ENCODE data around the gene GPD1. TPM values are rescaled to one million over a fixed set of nuclear protein-coding genes. Genes with fewer than 3 reads are reported as not detected.

Gene GPD1
- total RNA-seq, 1 experiment from 2014 or later: 1.5 TPM

DNA sequence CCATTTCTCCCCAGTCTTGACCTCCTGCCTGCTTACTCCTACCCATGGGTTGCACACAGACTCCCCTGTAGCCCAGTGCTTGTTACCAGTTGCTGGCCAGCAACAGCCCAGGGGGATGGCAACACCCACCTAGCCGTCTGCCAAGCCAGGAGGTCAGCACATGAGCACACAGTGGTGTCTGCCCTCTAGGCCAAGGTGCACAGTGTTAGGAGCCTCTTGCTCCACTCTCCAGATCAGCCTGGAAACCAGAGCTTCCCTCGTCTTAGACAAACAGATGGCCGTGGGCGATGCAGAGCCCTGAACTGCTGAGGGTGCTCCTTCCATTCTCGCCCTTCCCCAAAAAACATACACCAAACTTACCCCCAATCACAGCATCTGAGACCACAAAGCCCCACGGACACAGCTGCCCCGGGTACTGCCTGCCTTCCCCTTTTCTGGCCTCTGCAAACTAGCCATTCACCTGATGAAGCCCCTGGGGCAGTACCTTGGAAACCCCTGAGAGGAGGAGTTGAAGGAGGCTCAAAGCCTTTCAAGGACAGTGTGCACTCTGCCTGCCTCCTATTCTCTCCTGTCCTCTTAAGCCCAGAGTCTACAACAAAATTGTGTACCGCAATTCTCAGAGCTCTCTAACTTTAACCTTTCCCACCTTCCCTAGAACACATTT lies 1.0 kb upstream of the GPD1 start:
- POLR2A ChIA-PET: interaction anchor here (0.6 to 1.7 kb wide), 2 partner anchors 10 to 28 kb away, joined by 7 to 8 read pairs; partner anchors contain the start of gene COX14
- peaks cover 46% of the 10 kb centered on the region for H3K36me3 Mint-ChIP-seq (ENCODE audit: insufficient read depth, unreplicated experiment)
- no peak for DNase-seq
- H3K27ac Mint-ChIP-seq (ENCODE audit: unreplicated experiment): no peak overlapping the region
- no peaks in the 10 kb centered on the region for H3K27me3 Mint-ChIP-seq (ENCODE audit: insufficient read depth, unreplicated experiment)
- BruUV-seq (replicated peaks): no TSS peak
- no peaks in the 10 kb centered on the region for H3K27me3 ChIP-seq (replicated peaks; ENCODE audit: control insufficient read depth, insufficient read depth, low read length)
- CTCF ChIA-PET: interaction anchor here (0.6 to 3.4 kb wide), 9 partner anchors 8 to 135 kb away, joined by 3 to 53 read pairs (median 4); partner anchors contain the start of genes CERS5, COX14 and SMARCD1
- peaks cover 8% of the 10 kb centered on the region; the same call in 1 of the 2 replicates for H3K36me3 ChIP-seq (ENCODE audit: control insufficient read depth, insufficient read depth, low read length)
- H3K4me3 ChIP-seq (ENCODE audit: low read depth, low read length): no peak overlapping the region
- intact Hi-C loops (cut with micrococcal nuclease; ENCODE audit: unreplicated experiment): no loop called here
- no peaks in the 10 kb centered on the region for H3K9me3 Mint-ChIP-seq (ENCODE audit: unreplicated experiment)
- peaks cover 19% of the 10 kb centered on the region for H3K4me1 Mint-ChIP-seq (ENCODE audit: low read depth, unreplicated experiment)
- peaks cover 30% of the 10 kb centered on the region for H3K4me1 ChIP-seq
- H3K9me3 ChIP-seq: no peaks in the 10 kb centered on the region
- TF ChIP-seq, protein P1, sequence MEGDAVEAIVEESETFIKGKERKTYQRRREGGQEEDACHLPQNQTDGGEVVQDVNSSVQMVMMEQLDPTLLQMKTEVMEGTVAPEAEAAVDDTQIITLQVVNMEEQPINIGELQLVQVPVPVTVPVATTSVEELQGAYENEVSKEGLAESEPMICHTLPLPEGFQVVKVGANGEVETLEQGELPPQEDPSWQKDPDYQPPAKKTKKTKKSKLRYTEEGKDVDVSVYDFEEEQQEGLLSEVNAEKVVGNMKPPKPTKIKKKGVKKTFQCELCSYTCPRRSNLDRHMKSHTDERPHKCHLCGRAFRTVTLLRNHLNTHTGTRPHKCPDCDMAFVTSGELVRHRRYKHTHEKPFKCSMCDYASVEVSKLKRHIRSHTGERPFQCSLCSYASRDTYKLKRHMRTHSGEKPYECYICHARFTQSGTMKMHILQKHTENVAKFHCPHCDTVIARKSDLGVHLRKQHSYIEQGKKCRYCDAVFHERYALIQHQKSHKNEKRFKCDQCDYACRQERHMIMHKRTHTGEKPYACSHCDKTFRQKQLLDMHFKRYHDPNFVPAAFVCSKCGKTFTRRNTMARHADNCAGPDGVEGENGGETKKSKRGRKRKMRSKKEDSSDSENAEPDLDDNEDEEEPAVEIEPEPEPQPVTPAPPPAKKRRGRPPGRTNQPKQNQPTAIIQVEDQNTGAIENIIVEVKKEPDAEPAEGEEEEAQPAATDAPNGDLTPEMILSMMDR (IDR thresholded peaks at IDR 0.05; ENCODE audit: insufficient read depth in 1 of 2, low read depth in 1 of 2, low read length in 1 of 2, severe bottlenecking in 1 of 2, unreplicated experiment in 1 of 2): no peak
- H3K4me3 Mint-ChIP-seq (ENCODE audit: unreplicated experiment): no peak overlapping the region

DNA sequence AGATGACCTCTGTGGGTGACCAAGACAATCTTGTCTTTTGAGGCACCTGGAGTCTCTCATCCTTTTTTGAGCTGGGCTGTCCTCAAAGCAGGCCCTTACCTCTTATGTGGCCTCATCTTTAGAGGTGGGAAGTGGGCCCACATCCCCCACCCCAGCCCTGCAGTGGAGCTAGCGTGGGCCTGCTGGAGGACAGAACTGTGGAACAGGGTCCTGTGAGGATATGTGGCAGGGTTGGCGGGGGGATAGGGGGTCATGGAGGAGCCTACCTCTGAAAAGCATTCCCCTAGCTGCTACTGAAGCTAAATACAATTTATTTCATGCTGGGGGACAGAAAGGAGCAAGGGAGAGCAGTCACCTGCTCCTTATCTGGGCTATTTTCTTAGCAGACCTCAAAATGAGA lies 457 bp upstream of the GPD1 start:
- Mint-ChIP-seq H3K4me3 (ENCODE audit: unreplicated experiment) (no peak overlapping the region), H3K9me3 (ENCODE audit: unreplicated experiment) (no peaks in the 10 kb centered on the region), H3K27ac (ENCODE audit: unreplicated experiment) (no peak overlapping the region), H3K27me3 (ENCODE audit: insufficient read depth, unreplicated experiment) (no peaks in the 10 kb centered on the region), H3K36me3 (ENCODE audit: insufficient read depth, unreplicated experiment) (peaks cover 40% of the 10 kb centered on the region), H3K4me1 (ENCODE audit: low read depth, unreplicated experiment) (peaks cover 19% of the 10 kb centered on the region)
- CTCF ChIA-PET: interaction anchor here (0.6 to 1.4 kb wide), 6 partner anchors 9 to 136 kb away, joined by 3 to 11 read pairs (median 4); partner anchors contain the start of gene COX14
- POLR2A ChIA-PET: interaction anchor here (0.6 kb wide), 1 partner anchor 28 kb away, joined by 7 read pairs; no protein-coding TSS in a partner anchor
- Histone ChIP-seq H3K4me3 (ENCODE audit: low read depth, low read length) (no peak overlapping the region), H3K9me3 (no peaks in the 10 kb centered on the region), H3K27me3 (replicated peaks; ENCODE audit: control insufficient read depth, insufficient read depth, low read length) (no peaks in the 10 kb centered on the region), H3K36me3 (ENCODE audit: control insufficient read depth, insufficient read depth, low read length) (peaks cover 8% of the 10 kb centered on the region; the same call in 1 of the 2 replicates), H3K4me1 (peaks cover 30% of the 10 kb centered on the region)
- DNase-seq: no peak
- intact Hi-C loops (cut with micrococcal nuclease; ENCODE audit: unreplicated experiment): no loop called here
- TF ChIP-seq, protein P1 (IDR thresholded peaks at IDR 0.05; ENCODE audit: insufficient read depth in 1 of 2, low read depth in 1 of 2, low read length in 1 of 2, severe bottlenecking in 1 of 2, unreplicated experiment in 1 of 2): no peak
- no TSS peak for BruUV-seq (replicated peaks)

DNA sequence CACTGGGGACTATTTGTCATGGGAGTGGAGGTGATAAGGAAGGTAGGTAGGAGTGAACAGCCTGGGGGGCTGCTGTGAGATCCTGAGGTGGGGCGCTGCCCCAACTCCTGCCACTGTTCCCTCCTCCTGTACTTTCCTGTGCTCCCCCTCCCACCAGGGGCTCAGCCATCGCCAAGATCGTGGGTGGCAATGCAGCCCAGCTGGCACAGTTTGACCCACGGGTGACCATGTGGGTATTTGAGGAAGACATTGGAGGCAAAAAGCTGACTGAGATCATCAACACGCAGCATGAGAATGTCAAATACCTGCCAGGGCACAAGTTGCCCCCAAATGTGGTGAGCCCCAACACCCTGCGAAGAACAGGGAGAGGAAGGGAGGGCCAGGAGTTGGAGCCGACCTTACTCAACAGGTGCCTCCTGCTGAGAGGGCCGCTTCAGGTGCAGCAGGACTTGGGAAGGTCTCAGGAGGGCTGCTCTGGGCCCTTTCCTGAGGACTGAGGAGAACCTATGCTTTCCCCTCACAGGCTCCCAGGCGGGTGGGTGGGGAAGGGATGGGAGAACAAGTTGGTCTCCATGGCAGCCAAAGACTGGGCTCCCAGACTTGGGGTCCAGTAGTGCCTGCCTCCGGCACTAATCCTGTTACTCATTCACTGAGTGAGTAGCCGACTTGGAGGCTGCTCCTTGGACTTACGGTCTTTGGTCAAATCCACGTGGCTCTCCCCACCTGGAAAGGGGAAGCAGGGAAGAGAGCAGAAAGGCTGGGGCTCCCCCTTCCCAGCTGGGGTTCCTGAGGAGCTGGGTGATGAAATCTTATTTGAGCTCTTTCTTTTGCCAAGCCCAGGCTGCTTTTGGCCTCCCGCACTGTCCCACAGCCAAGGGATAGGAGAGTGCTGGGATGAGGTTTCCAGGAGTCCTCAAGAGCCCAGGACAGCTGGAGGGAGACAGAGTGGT lies 884 bp downstream of the GPD1 start:
- Mint-ChIP-seq H3K27ac (ENCODE audit: unreplicated experiment) (peak overlapping the region; percentile 35), H3K9me3 (ENCODE audit: unreplicated experiment) (no peaks in the 10 kb centered on the region), H3K4me3 (ENCODE audit: unreplicated experiment) (no peak overlapping the region), H3K36me3 (ENCODE audit: insufficient read depth, unreplicated experiment) (peaks cover 26% of the 10 kb centered on the region), H3K4me1 (ENCODE audit: low read depth, unreplicated experiment) (peaks cover 19% of the 10 kb centered on the region), H3K27me3 (ENCODE audit: insufficient read depth, unreplicated experiment) (no peaks in the 10 kb centered on the region)
- peak in 1 of 2 experiments; percentile 80 for DNase-seq
- intact Hi-C loops (cut with micrococcal nuclease; ENCODE audit: unreplicated experiment): no loop called here
- H3K36me3 ChIP-seq (ENCODE audit: control insufficient read depth, insufficient read depth, low read length): peaks cover 4% of the 10 kb centered on the region; the same call in 1 of the 2 replicates
- BruUV-seq (replicated peaks): no TSS peak
- peaks cover 37% of the 10 kb centered on the region for H3K4me1 ChIP-seq
- CTCF ChIA-PET: interaction anchor here (1.2 to 1.3 kb wide), 2 partner anchors 7 to 137 kb away, joined by 5 to 11 read pairs; partner anchors contain the start of gene COX14
- POLR2A ChIA-PET: interaction anchor here (0.7 kb wide), 1 partner anchor 34 kb away, joined by 3 read pairs; no protein-coding TSS in a partner anchor
- no peaks in the 10 kb centered on the region for H3K9me3 ChIP-seq
- H3K27me3 ChIP-seq (replicated peaks; ENCODE audit: control insufficient read depth, insufficient read depth, low read length): no peaks in the 10 kb centered on the region
- TF ChIP-seq, protein P1 (IDR thresholded peaks at IDR 0.05; ENCODE audit: insufficient read depth in 1 of 2, low read depth in 1 of 2, low read length in 1 of 2, severe bottlenecking in 1 of 2, unreplicated experiment in 1 of 2): no peak
- H3K4me3 ChIP-seq (ENCODE audit: low read depth, low read length): no peak overlapping the region

All from Caco-2 (cell line).